Measurements from ENCODE around the gene IL6ST.

IL6ST gene

GRCh38 chr5:55925712-55926111 is 69.1 kb downstream of the IL6ST start:
- no peak overlapping the region for H3K4me3 ChIP-seq (ENCODE audit: low read depth, low read length)
- no peak for DNase-seq (ENCODE audit: low read depth)

DNA sequence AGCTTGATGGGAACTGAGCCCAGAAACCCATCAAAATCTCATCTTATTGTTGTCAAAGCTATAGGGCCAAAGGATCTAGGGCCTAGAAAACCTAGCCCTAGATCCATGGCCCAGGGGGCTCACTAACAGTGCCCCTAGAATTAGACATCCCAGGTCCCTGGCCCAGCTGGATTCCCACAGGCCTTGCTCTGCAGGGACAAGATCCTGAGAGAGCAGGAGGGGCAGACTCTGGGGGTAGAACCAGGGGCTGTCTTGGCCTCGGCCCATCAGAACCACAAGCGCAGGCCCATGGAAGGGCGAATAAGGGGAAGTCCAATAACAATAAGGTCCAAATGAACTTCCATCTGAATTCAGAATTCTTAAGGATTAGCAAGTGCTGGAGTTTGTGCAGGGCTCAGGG is 69.6 kb downstream of the IL6ST start:
- no peak overlapping the region for H3K4me3 ChIP-seq (ENCODE audit: low read depth, low read length)
- no peak for DNase-seq (ENCODE audit: low read depth)

DNA sequence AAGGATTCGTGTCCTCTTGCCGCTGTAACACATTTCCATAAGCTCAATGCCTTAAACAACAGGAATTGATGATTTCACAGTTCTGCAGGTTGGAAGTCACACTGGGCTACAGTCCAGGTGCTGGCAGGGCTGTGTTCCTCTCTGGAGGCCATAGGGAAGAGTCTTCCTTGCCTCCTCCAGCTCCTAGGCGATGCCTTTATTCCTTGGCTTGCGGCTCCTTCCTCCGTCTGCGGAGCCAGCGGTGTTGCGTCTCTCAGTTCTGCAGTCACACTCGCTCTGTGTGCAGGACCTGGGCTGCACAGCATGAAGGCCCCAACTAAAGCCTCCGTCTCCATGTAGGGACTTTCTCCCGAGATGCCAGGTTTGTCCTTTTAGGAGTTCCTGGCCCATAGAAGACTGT is 70.0 kb downstream of the IL6ST start:
- no peak for DNase-seq (ENCODE audit: low read depth)
- no peak overlapping the region for H3K4me3 ChIP-seq (ENCODE audit: low read depth, low read length)

DNA sequence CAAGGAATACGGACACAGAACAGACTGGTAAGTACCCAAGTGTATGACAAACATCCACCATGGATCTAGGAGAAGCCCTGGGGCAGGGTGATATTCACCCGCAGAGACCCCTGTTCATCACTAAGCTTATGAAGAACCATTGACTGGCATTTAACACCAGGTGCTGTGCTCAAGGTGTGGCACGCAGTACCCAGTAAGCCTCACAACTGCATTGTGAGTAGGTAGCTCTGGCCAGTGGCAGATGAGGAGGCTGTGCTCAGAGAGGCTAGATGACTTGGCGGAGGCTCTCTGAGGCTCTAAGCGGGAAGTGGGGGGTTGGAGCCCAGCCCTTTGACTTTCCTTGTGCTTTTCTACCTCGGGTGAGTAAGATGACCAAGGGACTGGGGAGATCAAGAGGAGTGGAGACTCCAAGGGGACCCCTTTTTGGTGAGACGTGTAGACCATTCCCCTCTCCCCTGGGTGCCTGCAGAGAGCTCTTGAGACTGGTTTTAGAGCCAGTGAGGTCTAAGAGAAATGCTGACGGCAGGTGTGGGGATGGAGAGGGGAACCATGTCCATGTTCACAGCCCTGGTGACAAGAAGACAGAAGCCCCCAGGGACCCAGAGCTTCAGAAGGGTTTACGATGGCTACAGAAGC is 70.8 kb downstream of the IL6ST start:
- no peak overlapping the region for H3K4me3 ChIP-seq (ENCODE audit: low read depth, low read length)
- DNase-seq (ENCODE audit: low read depth), result no peak

DNA sequence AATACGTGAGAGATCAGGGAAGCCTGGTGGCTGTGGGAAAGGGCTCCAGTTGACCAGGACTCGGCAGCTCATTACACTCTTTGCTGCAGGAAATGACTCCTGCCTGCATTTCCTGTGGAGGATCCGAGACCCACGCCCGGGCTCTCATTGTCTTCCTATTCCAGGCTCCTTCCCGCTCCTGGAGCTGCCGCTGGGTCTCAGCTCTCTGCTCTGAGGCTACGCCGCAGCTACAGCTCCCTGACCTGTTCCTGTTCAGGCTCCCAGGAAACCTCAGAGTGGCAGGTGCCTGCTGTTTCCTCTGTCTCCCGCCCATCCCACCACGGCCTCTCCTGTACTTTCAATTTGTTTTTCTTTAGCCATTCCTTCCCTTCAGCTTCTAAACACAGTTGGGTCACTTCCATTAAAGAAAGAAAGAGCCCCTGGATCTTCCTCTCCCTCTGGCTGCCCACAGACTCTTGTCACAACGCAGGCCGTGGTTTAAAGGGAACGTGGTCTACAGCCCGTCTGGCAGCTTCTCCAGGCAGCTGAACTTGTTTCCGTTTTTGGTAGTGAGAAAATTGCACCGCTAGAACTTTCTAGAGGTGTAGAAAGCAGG is 71.5 kb downstream of the IL6ST start:
- no peak for DNase-seq (ENCODE audit: low read depth)
- no peak overlapping the region for H3K4me3 ChIP-seq (ENCODE audit: low read depth, low read length)

DNA sequence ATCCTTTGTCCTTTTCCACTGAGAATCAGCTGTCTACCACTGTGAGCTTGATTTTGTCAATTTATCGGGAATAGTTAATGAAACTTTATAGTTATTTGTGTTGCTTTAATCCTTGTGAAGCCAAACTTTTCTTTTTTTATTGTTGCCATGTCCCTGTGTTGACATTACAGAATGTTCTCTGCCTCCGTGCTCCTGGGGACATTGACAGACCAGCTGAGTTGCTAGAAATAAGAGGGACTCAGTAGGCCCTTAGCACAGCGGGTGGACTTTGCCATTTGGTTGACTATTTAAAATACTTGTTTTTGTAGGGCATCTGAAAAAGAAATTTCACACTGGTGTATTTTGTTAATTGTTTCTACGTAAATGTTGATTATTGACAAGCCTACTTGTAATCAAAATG is 73.1 kb downstream of the IL6ST start:
- no peak overlapping the region for H3K4me3 ChIP-seq (ENCODE audit: low read depth, low read length)
- no peak for DNase-seq (ENCODE audit: low read depth)

GRCh38 chr5:55920784-55921183 is 74.0 kb downstream of the IL6ST start:
- DNase-seq (ENCODE audit: low read depth), result no peak
- H3K4me3 ChIP-seq (ENCODE audit: low read depth, low read length), result no peak overlapping the region

- DNase-seq (ENCODE audit: low read depth), result no peak
- no peak overlapping the region for H3K4me3 ChIP-seq (ENCODE audit: low read depth, low read length)
Observed at GRCh38 chr5:55919625-55920024, 75.1 kb downstream of the IL6ST start.

DNA sequence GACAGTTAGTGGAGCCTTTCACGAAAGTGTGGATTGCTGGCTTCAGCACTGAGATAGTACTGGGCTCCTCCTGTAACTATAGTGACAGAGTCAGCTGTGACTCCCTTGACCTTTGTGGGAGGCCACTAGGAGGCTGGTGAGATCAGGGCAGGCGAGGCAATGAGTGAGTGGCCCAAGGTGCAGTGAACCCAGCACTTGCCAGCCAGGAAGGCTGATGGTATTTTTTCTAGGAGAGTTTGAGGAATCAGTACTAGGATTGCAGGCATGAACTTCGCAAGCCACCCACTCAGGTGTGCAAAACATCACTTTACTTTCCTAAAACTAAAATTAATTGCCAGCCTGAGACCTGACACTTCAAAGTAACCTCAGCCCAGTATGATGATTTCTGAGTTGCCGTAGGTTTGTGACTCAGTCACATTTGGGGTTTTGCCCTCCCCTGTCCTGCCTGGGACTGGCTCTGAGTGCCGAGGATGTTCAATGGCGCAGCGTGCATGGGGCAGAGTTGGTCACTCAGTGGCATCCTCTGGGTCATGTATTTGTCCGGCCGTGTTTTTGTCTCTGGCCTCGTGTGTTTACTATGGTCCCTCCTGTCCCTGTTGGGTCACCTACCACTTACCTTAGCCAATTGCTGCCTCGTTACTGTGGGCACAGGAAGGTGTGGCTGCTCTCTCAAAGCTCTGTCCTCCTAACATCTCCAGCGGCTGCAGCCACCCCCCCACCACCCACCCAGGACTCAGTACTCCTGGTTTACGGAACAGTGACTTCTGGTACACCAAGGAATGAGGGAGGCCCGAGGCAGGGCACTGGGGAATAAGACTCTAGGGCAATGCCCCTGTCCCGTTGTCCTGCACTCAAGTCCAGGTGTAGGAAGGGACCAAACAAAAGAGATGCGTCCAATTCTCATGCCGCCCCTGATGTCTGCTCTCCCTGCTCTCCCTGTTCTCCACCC is 76.4 kb downstream of the IL6ST start:
- H3K4me3 ChIP-seq (ENCODE audit: low read depth, low read length), result no peak overlapping the region
- DNase-seq (ENCODE audit: low read depth), result no peak

- DNase-seq (ENCODE audit: low read depth), result no peak
- no peak overlapping the region for H3K4me3 ChIP-seq (ENCODE audit: low read depth, low read length)
Observed at GRCh38 chr5:55917402-55918086, 77.2 kb downstream of the IL6ST start.

GRCh38 chr5:55916986-55917385 is 77.8 kb downstream of the IL6ST start:
- no peak overlapping the region for H3K4me3 ChIP-seq (ENCODE audit: low read depth, low read length)
- DNase-seq (ENCODE audit: low read depth), result no peak

DNA sequence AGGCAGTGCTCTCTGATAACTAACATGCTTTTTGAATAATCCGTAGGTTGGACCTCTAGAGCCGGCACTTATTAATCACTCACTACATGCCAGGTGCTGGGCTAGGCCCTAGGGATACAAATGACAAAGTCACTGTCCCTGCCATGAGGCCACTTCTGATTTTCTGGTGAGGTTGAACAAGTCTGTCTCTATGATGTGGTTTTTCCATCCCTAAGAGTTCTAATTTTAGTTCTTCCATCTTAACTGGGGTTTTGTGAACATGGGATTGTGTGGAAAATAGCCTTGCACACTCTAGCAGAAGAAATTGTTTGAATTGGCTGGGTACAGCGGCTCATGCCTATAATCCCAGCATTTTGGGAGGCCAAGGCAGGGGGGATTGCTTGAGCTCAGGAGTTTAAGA is 79.0 kb downstream of the IL6ST start:
- H3K4me3 ChIP-seq (ENCODE audit: low read depth, low read length), result no peak overlapping the region
- no peak for DNase-seq (ENCODE audit: low read depth)

DNA sequence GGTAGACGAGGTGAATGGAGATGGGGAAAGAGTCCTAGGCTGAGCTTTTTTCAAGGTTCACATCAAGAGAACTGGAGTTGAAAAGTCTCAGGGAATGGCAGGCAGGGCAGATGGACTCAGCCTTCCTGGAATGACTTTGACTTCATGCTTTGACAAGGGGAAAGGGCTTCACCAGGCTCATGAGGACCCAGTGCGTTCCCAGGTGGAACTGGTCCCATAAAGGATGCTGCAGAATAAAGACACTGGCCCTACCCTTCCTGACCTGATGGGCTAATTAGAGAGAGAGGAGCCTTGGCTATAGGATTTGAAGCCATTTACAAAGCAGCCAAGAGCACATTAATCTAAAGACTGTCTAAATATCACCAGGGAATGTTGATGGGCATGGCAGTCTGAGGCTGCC is 79.8 kb downstream of the IL6ST start:
- no peak for DNase-seq (ENCODE audit: low read depth)
- no peak overlapping the region for H3K4me3 ChIP-seq (ENCODE audit: low read depth, low read length)

DNA sequence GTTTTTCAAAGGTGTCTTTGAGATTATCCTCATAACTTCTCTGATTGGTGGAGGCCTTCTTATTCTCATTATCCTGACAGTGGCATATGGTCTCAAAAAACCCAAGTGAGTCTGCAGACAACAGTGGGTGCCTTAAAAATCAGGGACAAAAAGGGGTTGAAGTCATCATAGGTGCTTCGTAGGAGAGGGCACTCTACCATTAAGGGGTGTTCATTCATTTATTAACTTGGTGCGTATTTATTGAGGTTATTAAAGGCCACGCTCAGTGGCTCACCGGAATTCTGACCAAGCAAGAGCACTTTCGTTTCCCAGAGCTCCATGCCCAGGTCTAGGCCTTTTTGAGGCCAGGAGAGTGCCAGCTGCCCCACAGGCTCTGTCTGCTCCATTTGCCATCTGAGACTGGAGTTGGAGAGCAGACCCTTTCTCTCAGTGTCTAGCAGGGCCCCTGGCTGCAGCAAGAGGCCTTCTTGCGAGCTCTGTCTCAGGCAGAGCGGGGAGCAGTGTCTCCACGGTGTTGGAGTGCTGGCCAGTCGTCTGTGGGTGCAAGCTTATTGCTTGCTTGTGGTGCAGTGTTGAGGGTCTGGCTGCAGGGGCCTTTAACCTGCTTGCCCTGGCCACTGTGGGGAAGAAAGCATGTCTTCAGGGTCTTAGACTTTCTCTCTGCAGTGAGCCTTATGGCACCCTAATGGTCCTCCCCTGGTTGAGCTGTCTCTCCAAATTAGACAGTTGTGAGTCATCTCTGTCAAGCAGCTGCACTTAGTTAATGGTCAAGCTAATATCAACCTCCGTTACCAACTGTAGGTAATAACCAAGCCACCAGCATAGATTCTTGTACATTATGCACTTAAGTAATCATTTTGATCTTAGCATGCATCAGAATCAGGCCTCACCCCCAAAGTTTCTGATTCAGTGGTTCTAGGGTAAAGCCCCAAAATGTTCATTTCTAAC is 81.0 kb downstream of the IL6ST start:
- no peak for DNase-seq (ENCODE audit: low read depth)
- H3K4me3 ChIP-seq (ENCODE audit: low read depth, low read length), result no peak overlapping the region

DNA sequence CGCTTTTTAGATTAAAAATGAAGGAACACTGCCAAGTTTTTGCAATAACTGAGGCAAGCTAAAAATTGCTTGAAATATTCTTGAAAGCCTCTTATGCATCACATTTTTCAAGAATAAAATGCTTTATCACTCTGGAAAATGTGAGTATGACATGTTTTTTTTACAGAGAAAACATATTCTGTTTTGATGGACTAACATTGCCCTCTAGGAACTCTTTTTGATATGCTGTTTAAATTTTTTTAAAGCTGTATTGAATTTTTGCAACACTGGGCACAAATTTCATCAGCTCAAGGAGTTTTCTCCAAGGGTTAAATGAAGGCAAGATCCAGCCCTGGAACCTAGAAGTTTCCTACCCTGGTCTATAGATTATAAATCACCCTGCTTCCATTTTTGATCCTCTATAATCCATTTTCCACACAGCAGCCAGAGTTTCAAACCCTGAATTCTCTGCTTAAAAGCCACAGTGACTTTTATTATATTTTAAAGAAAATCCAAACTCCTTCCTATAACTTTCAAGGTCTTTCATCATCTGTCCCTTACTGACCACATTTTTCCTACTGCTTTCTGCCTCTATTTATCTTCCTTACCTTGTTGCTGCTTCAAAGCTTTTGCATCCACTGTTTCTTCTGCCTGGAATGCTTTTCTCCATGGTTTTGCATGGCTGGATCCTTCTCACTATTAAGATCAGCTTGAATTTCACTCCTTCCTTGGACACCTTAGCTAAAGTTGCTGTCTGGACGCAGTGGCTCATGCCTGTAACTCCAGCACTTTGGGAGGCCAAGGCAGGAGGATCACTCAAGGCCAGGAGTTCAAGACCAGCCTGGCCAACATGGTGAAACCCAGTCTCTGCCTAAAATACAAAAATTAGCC is 82.7 kb downstream of the IL6ST start:
- H3K4me3 ChIP-seq (ENCODE audit: low read depth, low read length), result no peak overlapping the region
- no peak for DNase-seq (ENCODE audit: low read depth)

- DNase-seq (ENCODE audit: low read depth), result no peak
- no peak overlapping the region for H3K4me3 ChIP-seq (ENCODE audit: low read depth, low read length)
Observed at GRCh38 chr5:55908804-55909203, 86.0 kb downstream of the IL6ST start.

DNA sequence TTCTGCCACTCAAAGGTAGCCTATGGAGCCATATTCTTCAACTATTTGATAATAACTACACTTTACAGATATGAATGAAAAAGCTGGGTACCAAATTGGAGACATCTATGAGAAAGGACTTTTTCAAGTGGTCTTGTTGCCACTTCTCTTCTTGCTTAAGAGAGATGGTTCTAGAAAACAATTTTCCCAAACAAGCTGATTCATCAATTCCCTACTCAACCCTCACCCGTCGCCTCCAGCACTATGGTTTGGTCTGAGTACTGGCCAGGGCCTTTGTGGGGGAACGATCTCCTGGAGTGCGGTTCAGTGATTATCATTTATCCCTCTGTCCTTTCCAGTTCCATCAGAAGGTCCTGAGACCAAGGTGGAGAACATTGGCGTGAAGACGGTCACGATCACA is 86.8 kb downstream of the IL6ST start:
- H3K4me3 ChIP-seq (ENCODE audit: low read depth, low read length), result no peak overlapping the region
- DNase-seq (ENCODE audit: low read depth), result no peak

GRCh38 chr5:55905251-55905650 is 89.5 kb downstream of the IL6ST start:
- H3K4me3 ChIP-seq (ENCODE audit: low read depth, low read length), result no peak overlapping the region
- no peak for DNase-seq (ENCODE audit: low read depth)
